Ammon's horn (tissue), 1 donor: ENCODE measurements around the gene C3orf20.
"Not testable (repeated sequence)": the region's sequence is repeated elsewhere in the genome, so short reads cannot be mapped to it uniquely, and the experiment has no call there.

Experiments
- DNase-seq: peaks from one replicate; pipeline ENCODE4 v3.0.0-alpha.2; 2016; ENCODE audit warnings: low spot score

Gene C3orf20

DNA sequence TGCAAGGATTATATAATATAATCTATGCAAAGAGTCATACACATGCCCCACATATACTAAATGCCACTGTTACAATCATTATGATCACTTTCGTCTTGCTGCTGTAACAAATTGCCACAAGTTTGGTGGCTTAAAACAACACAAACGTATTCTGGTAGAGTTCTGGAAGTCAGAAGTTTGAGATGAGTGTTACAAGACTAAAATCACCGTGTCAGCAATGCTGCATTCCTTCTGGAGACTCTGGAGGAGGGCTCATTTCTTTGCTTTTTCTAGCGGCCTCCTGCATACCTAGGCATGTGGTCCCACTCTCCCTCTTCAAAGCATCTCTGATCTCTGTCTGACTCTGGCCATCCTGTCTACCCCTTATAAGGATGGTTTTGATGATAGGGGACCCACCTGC is 24.7 kb upstream of the C3orf20 start:
- DNase-seq = no peak

DNA sequence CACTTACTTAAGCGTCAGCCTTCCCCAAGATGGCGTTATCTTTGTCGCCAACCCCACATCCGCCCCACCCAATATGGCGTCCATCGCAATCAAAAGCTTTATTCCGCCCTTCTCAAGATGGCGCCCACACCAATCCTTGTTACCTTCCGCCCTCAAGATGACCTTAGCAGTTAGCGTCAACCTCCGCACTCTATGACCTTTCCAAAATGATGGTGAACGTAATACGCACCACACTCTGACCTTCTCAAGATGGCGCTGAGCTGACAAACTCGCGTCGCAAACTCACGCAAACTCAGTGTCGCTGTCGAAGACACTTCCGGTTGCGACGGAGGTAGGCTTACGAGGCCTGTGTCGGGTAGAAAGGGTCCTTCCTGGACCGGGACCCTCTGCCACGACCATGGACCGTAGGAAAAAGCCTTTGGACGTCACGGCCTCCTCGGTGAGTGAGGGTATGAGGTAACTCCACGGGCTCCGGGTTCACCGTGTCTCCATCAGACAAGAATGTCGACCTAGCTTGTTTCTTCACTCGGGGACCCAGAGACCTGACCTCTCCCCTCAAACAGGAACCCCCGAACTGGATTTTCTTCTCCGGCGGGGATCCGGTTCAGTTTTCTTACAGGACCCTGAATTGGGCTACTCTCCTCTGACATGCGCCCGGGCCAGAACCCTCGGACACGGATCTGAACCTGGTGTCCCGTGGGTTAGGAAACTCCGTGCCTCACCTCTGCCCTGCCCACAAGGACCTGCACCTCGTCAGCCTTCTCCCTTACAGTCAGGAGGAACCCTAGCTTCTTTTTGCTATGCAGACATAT is 23.3 kb upstream of the C3orf20 start, which contains the start of gene CCDC174:
Gene CCDC174 (plus strand): TSS at position 323 of the 812 bp plus-strand sequence. CDS start 75 bp downstream, at position 398.
- peak; percentile 100 for DNase-seq

DNA sequence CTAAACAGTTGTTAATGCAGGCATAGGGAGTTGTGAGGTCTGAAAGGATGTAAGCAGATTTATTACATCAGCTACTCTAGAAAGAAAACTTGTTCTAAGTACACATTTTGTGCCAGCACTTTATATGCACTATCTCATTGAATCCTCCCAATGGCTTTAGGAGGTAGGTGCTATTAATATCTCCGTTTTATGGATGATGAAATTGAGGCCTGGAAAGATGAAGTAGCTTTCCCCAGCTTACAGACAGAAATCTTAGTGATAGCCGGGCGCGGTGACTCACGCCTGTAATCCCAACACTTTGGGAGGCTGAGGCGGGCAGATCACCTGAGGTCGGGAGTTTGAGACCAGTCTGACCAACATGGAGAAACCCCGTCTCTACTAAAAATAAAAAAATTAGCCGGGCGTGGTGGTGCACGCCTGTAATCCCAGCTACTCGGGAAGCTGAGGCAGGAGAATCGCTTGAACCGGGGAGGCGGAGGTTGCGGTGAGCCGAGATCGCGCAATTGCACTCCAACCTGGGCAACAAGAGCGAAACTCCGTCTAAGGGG is 22.5 kb upstream of the C3orf20 start:
- DNase-seq = not testable (repeated sequence)

DNA sequence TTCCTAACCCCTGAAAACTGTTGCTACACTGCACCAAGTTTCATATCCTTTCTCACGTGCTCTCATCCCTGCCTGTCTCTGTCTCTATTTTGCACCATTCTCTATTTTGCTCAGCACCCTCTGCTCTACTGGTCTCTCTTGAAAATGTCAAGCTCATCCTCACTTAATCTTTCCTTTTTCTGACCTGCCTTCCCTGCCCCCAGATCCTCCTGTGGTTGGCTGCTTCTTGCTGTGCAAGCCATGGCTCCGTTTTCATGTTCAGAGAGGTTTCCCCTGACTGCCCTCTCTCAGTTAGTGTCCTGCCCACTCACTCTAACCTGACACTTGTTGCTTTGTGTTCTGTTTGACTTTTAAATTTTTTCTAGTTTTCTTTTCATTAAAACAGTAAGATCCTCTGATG is 17.4 kb upstream of the C3orf20 start:
- no peak for DNase-seq

DNA sequence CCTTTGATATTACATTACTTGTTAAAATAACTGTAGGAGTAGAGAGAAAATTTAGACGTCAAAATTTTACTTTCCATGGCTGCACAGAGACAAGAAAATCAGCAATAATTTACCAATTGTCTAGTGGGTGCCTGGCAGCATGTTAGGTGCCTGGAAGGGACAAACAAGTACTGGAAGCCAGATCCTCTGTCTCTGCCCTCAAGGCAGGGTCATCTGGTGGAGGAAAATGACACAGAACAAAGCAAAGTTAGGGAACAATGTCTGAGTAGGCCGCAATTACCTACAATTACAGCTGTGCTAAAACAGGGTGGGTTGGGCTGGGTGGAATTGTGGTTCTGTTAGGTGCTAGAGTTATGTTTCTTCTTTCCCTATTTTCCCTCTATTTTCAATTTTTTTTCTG is 16.0 kb upstream of the C3orf20 start:
- DNase-seq = no peak

DNA sequence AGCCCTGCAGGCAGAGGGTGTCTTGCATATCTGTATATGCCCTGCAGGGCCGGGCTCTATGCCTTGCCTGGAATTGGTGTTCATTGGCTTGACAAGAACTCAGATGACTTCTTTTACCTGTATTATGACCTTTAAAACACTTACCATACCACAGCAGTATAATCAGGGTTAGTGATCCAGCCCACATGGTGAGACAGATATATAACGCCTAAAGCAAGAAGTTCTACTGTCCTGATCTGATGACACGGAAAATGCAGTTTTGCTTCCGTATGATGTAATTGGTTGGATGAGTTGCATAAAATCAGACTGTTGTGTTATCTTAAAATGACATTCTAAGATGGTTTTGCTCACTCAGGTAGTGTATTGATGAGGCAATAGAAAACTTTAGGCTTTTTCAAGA is 14.0 kb upstream of the C3orf20 start:
- DNase-seq = no peak

DNA sequence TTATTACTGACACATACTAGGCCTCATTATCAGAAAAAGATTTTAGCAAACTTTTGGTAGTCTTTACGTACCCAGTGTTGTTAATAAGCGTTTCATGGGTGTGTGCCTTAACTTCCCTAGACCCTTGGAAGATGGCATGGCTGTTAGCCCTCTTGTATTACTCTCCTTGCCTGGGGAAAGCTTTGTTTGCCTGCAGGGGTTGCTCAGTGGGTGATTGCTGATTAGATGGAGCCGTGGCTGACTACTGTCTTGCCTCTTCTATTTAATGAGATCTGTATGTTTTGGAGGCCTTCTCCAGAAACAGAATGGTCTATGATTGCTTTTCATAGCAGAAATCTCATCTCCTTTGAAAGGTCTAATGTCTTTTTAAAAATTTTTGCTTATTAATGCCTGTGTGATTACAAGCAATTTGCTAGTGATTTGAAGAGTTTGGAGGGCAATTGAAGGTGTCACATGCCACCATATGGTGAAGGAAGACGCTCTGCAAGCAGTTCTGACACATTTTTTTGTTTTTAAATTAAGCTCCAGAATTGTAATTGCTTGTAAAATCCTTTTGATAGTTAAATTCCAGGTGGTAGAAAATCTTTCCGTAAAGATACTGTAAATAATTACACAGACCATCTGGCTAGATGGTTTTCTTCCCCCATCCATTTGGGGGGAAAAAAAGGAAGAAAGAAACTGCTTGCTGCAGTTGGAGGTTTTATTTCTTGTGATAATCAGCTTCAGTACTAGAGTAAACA is 11.4 kb upstream of the C3orf20 start:
- DNase-seq = no peak

DNA sequence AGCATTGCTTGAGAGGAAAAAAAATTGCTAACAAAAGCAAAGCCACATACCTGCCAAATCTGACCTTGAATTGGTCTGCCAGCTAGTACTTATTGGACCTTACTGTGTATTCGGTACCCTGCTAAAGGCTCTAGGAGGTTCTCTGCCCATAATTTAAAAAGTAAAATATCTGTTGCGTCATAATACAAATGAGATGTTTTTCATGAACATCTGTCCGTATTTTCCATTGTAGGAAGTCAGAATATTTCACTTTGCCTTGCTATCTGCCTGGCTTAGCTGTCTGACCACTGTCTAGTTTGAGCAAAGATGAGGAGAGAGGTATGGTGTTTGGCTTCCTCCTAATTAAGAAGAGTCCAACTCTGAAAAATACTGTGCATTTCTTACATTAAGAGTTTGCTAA is 10.8 kb upstream of the C3orf20 start:
- no peak for DNase-seq

DNA sequence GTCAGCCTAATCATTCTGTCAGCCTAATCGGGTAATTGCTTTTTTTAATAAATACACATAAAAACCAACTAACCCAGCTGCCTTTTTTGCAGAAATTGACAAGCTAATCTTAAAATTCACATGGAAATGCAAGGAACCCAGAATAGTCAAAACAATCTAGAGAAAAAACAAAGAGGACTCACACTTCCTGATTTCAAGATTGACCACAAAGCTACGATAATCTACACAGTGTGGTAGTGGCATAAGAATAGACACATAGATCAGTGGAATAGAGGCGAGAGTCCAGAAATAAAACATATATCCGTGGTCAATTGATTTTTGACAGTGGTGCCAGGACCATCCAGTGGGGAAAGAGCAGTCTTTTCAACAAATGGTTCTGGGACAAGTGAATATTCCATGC is 2.4 kb upstream of the C3orf20 start:
- DNase-seq = no peak

DNA sequence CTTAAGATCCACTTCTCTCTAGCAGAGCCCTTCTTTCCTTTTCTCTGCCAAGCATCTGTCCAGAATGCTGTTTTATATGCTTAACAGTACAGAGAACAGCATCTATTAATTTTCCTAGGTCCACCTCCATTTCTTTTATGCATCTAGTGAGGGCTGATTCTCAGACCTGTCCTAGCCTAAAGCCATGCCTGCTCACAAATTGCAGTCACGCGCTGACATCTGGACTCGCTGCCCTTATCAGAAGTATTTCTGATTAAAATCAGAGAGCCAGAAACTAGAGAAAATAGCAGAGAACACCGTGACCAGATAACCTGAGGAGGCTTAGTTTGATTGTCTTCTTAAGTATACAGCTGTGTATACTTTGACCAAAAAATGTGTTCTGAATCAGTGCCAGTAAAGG is 1.9 kb downstream of the C3orf20 start:
- DNase-seq = no peak

DNA sequence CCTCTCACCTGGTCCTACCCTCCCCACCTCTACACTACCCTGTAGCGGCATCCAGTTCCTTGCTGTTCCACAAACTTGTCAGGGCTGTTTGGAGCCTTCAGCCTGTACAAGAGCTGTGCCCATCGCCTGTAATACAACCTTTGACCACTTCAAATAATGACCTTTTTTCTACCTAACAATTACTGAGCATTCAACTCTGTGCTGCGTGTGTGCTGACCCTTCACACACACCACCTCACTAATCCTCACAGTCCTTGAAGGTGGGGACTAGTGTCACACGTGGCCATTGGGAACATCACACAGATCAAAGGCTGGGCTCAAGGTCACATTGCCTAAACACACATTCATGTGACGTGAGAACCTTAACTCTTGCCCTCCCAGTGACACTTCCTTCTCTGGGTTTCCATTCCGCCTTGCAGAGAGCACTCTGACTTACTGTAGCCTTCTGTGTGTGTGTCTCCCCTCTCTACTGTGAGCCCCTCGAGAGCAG is 3.1 kb downstream of the C3orf20 start:
- no peak for DNase-seq

DNA sequence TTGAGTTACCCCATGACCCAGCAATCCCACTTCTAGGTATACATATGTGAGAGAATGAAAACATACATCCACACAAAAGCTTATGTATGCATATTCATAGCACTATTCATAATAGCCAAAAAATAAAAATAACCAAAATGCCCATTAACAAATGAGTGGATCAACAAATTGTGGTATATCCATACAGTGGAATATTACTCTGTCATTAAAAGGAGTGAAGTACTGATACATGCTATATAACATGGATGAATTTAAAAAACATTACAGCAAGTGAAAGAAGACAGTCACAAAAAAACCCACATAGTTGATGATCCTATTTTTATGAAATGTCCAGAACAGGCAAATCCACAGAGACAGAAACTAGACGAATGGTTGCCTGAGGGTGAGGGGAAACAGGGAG is 5.2 kb downstream of the C3orf20 start:
- DNase-seq = no peak

DNA sequence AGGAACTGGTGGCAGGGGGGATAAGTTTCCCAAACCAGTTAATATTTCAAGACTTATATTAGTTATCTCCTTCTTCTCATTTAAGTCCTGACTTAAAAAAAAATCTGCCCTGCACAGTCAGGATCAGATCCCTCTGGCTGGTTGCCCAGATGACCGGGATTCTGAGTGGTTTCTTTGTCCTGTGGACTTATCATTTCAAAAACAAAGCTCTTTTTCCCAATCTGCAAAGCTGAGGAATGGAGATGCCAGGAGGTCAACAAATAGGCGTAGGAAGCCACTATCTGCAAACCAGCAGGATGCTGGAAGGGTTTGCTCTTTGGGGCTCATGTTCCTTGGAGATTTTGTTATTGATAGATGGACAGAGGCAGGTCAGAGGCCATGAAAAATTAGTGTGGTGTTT is 5.8 kb downstream of the C3orf20 start:
- DNase-seq = no peak

DNA sequence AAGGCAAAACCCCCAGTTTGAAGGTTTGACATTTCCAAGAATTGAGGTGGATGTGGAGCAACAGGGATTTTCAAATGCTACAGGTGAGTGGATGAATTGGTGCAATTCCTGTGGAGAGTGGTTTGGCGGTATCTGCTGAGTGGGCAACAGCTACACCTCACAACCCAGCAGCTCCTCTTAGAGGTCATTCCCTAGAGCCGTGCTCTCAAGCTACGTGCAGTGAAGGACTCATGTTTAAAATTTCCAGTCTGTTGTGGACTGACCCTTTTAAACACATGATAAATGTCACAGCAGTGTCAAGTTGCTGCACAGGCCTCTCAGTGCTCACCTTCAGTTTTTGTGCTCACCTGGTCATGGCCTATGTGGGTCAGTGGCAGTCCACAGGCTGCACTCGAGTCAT is 9.5 kb downstream of the C3orf20 start:
- DNase-seq = no peak

DNA sequence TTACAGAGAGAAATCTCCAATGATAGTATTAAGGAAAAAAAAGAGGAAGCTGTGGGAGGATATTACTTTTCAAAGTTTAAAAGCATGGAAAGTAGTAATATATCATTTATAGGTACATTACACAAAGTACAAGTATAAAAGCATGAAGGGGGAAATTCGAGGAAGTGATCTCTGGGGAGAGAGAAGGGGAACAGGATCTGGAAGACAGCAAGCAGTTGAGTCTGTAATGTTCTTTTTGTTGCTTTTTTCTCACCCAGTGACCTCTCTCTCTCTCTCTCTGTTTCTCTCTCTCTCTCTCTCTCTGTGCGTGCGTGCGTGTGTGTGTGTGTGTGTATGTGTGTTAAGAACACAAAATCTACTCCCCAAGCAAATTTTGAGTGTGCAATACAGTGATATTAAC is 10.2 kb downstream of the C3orf20 start:
- DNase-seq = no peak

DNA sequence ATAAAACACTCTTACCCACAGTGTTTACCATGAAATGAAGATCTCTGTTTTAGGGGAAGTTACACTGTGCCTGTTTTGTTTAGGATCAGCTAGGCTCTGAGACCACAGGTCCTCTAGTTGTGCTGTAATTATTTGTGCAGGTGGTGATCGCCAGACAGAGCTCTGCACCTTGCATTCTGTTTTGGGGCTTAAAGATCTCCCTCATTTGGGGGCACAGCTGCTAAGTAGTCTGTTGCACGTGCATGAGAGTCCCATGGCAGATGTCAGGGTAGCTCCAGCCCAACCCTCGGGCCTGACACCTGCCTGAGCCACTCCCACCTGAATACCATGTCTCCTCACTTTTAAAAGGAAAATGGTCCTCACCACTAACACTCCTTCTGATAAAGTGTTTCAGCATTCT is 12.4 kb downstream of the C3orf20 start:
- DNase-seq = no peak

DNA sequence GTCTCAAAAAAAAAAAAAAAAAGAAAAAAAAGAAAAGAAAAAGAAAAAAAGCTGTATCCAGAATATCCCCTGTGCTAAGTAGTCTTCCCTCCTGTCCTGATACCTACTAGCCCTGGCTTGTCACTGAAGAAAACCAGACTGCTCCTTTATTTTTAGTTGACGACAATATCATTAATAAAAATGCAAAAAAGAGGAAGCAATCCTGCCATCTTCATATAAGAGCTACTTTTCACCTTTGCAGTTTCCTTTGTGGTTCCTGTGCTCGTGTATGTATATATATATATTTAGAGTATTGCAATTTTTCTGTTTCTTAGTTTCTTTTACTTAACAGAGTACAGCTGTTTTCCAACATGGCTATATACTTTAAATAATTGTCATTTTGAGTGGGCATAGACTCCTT is 13.6 kb downstream of the C3orf20 start:
- DNase-seq = no peak

DNA sequence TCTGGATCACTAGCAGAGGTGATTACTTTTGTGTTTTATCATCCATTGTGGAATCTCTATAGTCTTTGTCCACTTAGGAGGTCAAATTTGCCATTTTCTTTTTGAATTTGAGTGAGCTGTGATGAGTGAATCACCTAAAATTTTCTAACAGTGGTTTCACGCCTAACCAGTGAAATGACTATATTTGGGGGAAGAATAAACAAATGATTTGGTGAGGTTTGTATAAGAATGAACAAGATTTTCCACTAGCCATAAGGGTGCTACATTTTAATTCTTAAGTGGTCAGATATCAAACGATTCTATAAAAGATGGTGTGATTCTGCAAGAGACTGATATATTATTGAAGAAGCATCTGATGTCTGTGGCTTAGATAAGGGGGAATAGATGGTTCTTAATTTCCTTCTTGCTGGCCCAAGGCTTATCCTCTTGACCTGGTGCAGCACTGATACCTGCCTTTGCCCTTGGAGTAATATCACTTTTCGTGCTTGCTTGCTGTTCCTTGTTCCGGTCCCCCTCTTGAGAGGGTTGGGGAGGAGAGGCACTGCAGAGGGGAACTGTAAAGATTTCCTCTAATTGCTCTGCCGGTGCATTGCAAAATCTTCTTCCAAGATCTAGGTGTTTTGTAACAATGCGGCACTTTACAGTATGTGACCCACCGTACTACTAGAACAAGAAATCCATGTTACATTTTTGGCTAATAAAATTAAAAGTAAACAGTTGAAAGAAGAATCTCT is 14.5 kb downstream of the C3orf20 start:
- DNase-seq = no peak

DNA sequence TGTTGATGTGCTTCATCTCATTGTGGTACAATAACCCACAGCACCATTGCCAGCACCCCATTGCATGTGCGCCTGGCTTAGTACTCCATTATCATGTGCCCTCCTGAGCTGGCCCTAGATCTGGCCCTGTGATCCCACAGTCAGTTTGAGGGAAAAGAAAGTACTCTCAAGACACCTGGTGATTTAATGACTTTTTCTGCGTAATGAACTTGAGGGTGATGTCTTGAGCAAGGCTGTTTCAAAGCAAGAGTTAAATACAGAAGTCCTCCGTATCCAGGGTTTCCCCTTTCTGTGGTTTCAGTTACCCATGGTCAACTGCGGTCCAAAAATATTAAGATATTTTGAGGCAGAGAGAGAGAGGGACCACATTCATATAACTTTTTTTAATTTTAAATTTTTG is 16.3 kb downstream of the C3orf20 start:
- DNase-seq = no peak

DNA sequence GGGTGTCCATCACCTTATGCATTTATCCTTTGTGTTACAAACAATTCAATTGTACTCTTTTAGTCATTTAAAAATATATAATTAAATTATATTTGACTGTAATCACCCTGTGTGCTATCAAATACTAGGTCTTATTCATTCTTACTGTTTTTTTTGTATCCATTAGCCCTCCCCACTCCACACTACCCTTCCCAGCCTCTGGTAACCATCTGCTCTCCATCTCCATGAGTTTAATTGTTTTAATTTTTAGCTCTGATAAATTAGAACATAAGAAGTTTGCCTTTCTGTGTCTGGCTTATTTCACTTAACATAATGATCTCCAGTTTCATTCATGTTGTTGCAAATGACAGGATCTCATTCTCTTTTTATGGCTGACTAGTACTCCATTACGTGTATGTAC is 16.8 kb downstream of the C3orf20 start:
- DNase-seq = no peak

DNA sequence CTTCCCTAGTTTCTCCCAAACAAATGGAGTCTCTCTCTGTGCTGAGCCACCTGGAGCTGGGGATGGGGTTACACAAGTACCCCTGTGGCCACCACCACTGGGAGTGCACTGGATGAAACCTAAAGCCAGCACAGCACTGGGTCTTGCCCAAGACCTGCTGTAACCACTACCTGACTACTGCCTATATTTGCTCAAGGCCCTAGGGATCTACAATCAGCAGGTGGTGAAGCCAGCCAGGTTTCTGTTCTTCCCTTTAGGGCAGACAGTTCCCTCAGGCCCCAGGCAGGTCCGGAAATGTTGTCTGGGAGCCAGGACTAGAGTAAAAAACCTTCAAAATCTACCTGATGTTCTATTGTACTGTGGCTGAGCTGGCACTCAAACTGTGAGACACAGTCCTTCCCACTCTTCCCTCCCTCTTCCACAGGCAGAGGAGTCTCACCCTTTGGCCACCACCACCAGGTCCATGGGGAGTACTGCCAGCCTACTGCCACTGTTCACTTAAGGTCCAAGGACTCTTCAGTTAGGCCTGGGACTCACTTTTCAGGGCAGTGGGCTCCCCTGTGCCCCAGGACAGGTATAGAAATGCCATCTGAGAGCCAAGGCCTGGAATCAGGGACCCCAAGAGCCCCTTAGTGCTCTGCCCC is 23.8 kb downstream of the C3orf20 start:
- DNase-seq = no peak

DNA sequence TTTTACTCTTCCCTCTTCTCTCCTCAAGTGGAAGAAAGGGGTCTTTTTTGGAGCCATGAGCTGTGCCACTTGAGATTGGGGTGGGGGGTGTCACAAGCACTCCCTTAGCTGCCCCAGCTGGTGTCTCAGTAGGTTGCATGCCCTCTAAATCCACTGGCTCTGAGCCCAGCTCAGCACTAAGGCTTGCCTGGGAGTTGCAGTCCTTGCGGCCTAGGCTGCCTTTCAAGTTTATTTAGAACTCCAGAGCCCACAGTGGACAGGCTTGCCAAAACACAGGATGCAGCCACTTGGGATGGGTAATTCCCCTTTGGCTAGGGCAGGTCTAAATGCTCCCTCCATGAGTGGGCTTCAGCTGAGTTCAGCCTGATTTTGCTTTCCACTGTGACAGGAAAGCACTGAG is 24.7 kb downstream of the C3orf20 start:
- no peak for DNase-seq
